ENCODE results near the gene DCTN3.

DCTN3 gene

DNA sequence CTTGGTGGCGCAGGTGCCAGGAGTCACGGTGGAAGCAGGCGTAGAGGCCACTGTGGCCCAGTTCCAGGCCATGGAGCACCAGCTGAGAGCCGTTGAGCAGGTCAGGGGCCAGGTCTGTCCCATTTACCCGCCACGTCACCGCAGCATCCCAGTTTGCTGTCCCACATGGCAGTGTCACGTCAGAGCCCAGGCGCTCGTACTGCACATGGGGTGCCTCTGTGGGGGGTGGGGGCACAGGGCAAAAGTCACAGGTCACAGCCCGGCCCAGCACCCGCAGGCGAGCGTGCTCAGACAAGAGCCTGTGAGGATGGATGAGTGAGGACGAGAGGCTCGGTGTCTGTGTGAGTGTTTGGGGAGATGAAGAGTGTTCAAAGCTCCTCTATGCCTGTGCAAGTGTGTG is 55.7 kb downstream of the DCTN3 start:
- H3K4me3 ChIP-seq, result no peak overlapping the region
- no peak overlapping the region for H3K27ac ChIP-seq

All from skin epidermis (tissue), 12 donors.